ENCODE measurements around the gene BRIP1.
"Not testable (repeated sequence)": the region's sequence is repeated elsewhere in the genome, so short reads cannot be mapped to it uniquely, and the experiment has no call there.

The BRIP1 gene

GRCh38 chr17:61826866-61827265 lies 36.5 kb downstream of the BRIP1 start:
- DNase-seq: not testable (repeated sequence)

GRCh38 chr17:61826198-61826597 lies 37.1 kb downstream of the BRIP1 start:
- not testable (repeated sequence) for DNase-seq

- no peak for DNase-seq
These were observed 37.7 kb downstream of the BRIP1 start for GRCh38 chr17:61825448-61826137.

GRCh38 chr17:61822326-61823285 lies 40.7 kb downstream of the BRIP1 start:
- DNase-seq: no peak

- no peak for DNase-seq
These were observed 41.7 kb downstream of the BRIP1 start for GRCh38 chr17:61821655-61822054.

- DNase-seq: not testable (repeated sequence)
These were observed 44.1 kb downstream of the BRIP1 start for GRCh38 chr17:61819265-61819664.

- DNase-seq: no peak
These were observed 45.1 kb downstream of the BRIP1 start for GRCh38 chr17:61818225-61818624.

- DNase-seq: no peak
These were observed 45.9 kb downstream of the BRIP1 start for GRCh38 chr17:61817452-61817851.

GRCh38 chr17:61816538-61816937 lies 46.8 kb downstream of the BRIP1 start:
- no peak for DNase-seq

GRCh38 chr17:61815863-61816503 lies 47.3 kb downstream of the BRIP1 start:
- DNase-seq: no peak

- DNase-seq: no peak
These were observed 48.8 kb downstream of the BRIP1 start for GRCh38 chr17:61814485-61814884.

- DNase-seq: no peak
These were observed 50.1 kb downstream of the BRIP1 start for GRCh38 chr17:61813211-61813610.

GRCh38 chr17:61812747-61813146 lies 50.6 kb downstream of the BRIP1 start:
- no peak for DNase-seq

GRCh38 chr17:61809816-61810392 lies 53.4 kb downstream of the BRIP1 start:
- DNase-seq: no peak

GRCh38 chr17:61808442-61808841 lies 54.9 kb downstream of the BRIP1 start:
- no peak for DNase-seq

- DNase-seq: no peak
These were observed 56.4 kb downstream of the BRIP1 start for GRCh38 chr17:61806936-61807335.

GRCh38 chr17:61806081-61806828 lies 57.1 kb downstream of the BRIP1 start:
- peak; percentile 19 for DNase-seq

- DNase-seq: no peak
These were observed 57.9 kb downstream of the BRIP1 start for GRCh38 chr17:61805399-61805798.

GRCh38 chr17:61803796-61804195 lies 59.5 kb downstream of the BRIP1 start:
- no peak for DNase-seq

GRCh38 chr17:61803216-61803615 lies 60.1 kb downstream of the BRIP1 start:
- DNase-seq: no peak

GRCh38 chr17:61799812-61800484 lies 63.4 kb downstream of the BRIP1 start:
- DNase-seq: no peak

- no peak for DNase-seq
These were observed 66.0 kb downstream of the BRIP1 start for GRCh38 chr17:61797283-61797682.

Data from CD4-positive, alpha-beta T cell treated with Interleukin-21 for 1 hour (primary cell).